Aorta (tissue), 5 donors: ENCODE measurements around the gene TUT4. TPM values are rescaled to one million over a fixed set of nuclear protein-coding genes. Genes with fewer than 3 reads are reported as not detected.
A peak's percentile ranks its signal among the peaks of the same experiment; 100 is the strongest.

ENCODE experiments used
- ATAC-seq: fragments of 200-7000 bp; cut with Tn5 transposase; one replicate; pipeline ENCODE4 v1.9.1; 2022; ENCODE audit warnings: moderate library complexity; ENCODE audit not compliant: low FRiP score
- DNase-seq, 2 donors: peaks; one replicate each; pipeline ENCODE4 v3.0.0-alpha.2; 2020
- H3K27ac ChIP-seq, 2 donors: one replicate each; pipeline ENCODE4 v1.5.1; 2013; ENCODE audit warnings: low read length in 2 of 2, mild to moderate bottlenecking in 2 of 2, moderate library complexity in 2 of 2, control low read depth in 1 of 2, inconsistent platforms in 1 of 2, low read depth in 1 of 2
- H3K27me3 ChIP-seq, 2 donors: one replicate each; pipeline ENCODE4 v1.6.1; 2013; ENCODE audit warnings: control low read depth in 1 of 2, low read length in 1 of 2, mild to moderate bottlenecking in 1 of 2, moderate library complexity in 1 of 2; ENCODE audit not compliant: insufficient read depth in 2 of 2, control insufficient read depth in 1 of 2
- H3K36me3 ChIP-seq, 2 donors: one replicate each; pipeline ENCODE4 v1.6.1; 2013; ENCODE audit warnings: control low read depth in 1 of 2, low read length in 1 of 2, mild to moderate bottlenecking in 1 of 2; ENCODE audit not compliant: insufficient read depth in 2 of 2, control insufficient read depth in 1 of 2
- H3K4me1 ChIP-seq, 2 donors: one replicate each; pipeline ENCODE4 v1.6.1; 2013; ENCODE audit warnings: low read length in 2 of 2, control low read depth in 1 of 2, mild to moderate bottlenecking in 1 of 2, moderate library complexity in 1 of 2; ENCODE audit not compliant: insufficient read depth in 2 of 2, control insufficient read depth in 1 of 2
- H3K4me3 ChIP-seq, 2 donors: one replicate each; pipeline ENCODE4 v1.5.1; 2013; ENCODE audit warnings: low read length in 2 of 2, control low read depth in 1 of 2, mild to moderate bottlenecking in 1 of 2
- H3K9me3 ChIP-seq: one replicate; pipeline ENCODE4 v1.6.1; 2013; ENCODE audit warnings: mild to moderate bottlenecking, low read length; ENCODE audit not compliant: control insufficient read depth
- WGBS, 2 donors: extraction: QIAGEN DNeasy Blood & Tissue Kit; methylation state at CpG; one replicate each; pipeline ENCODE4 v1.1.7; 2013; 5-methylcytosine and 5-hydroxymethylcytosine counted together
- intact Hi-C, 2 donors: fragments of 100-400 bp; cut with DNase I; formaldehyde crosslinking; loops; one replicate each; pipeline versions ENCODE4 v1.14.2 to v1.15.0; 2022
- polyA plus RNA-seq, 2 donors: library from polyadenylated mRNA; stranded (reverse); fragments of 200-250 nt; gene quantifications; one replicate each; pipeline ENCODE4 v1.2.3, GENCODE V29; 2013
- total RNA-seq, 2 donors: library from RNA; stranded (reverse); fragmentation: NEBNext Ultra II Directional; extraction: Animal tissue kit (Norgen Biotek cat#: 25700); gene quantifications; one replicate each; pipeline ENCODE4 v1.2.1, GENCODE V29; 2021
- donor health status: healthy with polysubstance abuse.
- donor health status: Bipolar disorder and iron deficiency.
- donor health status: DM: no; HTN: no; CAD: no.
- donor health status: DM: no; HTN: no; CAD: no.
- donor health status: DM: yes; HTN: yes; CAD: no.

TUT4 gene
- total and polyA plus RNA-seq, 4 donors, result 6.3 to 71.5 (median 35.3) TPM

DNA sequence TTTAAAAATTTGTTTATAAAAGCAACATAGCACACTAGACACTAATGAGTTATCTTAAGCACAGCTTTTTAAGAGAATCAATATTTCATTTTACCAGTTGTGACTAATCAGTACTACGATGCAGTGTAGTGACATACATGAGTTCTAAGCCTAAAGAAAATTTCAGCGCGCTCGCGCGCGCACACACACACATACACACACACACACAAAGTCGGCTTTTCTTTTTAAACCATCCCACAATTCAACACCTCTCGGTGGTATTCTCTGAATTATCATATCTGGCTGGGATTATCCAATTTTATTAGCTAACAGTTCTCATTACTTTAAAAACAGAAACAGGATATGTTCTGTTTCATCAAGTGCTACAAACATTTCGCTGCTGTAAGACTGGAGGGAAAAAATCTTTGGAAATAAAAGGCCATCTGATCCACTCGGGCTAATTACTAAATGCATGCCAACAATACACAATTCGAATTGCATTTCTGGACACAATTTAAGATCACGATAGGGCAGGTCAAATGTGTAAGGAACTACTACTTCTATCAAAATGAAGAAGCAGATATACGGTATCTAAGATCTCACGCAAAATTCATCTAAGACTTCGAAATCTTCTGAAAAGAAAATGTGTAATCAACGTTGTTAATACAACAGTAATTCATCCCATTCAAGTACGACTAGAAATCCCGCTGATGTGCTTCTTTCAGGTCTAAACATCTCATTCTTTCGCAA, 1.2 kb downstream of the TUT4 start:
- Histone ChIP-seq H3K27ac (no peak overlapping the region), H3K9me3 (no peaks in the 10 kb centered on the region), H3K4me1 (peaks cover 0 to 1% of the 10 kb centered on the region in 2 donors), H3K4me3 (peak overlapping the region; percentile 74 to 95), H3K27me3 (no peaks in the 10 kb centered on the region), H3K36me3 (no peaks in the 10 kb centered on the region)
- ATAC-seq, result no peak
- 16 to 23% methylated on average over 20 of the region's 20 CpGs for WGBS, 2 donors
- intact Hi-C loops, result loop anchor here in 1 of 2 donors (10.0 kb wide), 1 partner anchor 143 kb away; the partner anchor contains the start of gene COA7
- DNase-seq, result no peak

DNA sequence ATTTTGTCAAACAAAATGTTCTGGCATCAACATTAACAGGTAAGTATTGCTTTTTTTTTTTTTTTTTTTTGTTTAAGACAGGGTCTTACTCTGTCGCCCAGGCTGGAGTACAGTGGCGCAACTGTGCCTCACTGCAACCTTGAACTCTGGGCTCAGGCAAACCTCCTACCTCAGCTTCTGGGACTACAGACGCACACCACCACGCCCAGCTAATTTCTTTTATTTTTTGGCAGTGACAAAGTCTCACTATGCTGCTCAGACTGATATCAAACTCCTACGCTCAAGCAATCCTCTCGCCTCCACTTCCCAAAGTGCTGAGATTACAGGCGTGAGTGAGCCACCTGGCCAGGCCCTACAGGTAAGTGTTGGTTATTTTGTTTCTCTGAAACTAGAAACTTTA, 2.4 kb downstream of the TUT4 start:
- Histone ChIP-seq H3K27me3 (no peaks in the 10 kb centered on the region), H3K9me3 (no peaks in the 10 kb centered on the region), H3K4me3 (no peak overlapping the region), H3K36me3 (no peaks in the 10 kb centered on the region), H3K4me1 (peaks cover 0 to 1% of the 10 kb centered on the region in 2 donors), H3K27ac (no peak overlapping the region)
- ATAC-seq, result no peak
- WGBS, 2 donors, result 85 to 90% methylated on average over 7 of the region's 7 CpGs
- no peak for DNase-seq
- intact Hi-C loops, result loop anchor here in 1 of 2 donors (10.0 kb wide), 1 partner anchor 144 kb away; the partner anchor contains the start of gene COA7

DNA sequence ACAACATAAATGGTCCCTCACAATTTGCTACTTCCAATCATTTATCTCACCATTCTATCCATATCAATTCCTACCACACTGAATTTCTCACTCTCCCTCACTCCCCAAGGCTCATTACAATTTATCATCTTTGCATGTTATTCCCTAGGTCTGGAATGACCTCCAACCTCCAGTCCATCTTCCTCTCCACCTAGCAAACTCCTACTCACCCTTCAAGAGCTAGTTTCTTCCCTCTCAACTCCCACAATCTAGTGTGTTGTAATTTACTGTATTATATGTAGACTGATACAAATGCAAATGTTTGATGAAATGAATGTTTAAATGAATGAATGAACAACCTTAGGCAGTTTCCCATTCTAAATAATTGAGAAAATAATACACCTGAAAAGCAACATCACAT, 3.6 kb downstream of the TUT4 start:
- no peaks in the 10 kb centered on the region for H3K9me3 ChIP-seq
- peaks cover 0 to 1% of the 10 kb centered on the region in 2 donors for H3K4me1 ChIP-seq
- intact Hi-C loops, result no loop called here

DNA sequence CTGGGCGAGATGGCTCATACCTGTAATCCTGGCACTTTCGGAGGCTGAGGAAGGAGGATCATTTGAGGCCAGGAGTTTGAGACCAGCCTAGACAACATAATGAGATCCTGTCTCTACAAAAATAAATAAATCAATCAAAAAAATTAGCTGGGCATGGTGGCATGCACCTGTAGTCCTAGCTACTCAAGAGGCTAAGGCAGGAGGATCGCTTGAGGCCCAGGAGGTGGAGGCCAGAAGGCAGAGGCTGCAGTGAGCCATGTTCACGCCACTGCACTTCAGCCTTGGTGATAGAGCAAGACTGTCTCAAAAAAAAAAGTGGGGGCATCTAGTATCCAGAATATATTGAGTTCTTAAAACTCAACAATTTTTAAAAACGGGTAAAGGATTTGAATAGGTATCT, 6.0 kb downstream of the TUT4 start:
- Histone ChIP-seq H3K4me1 (peaks cover 0 to 1% of the 10 kb centered on the region in 2 donors), H3K36me3 (no peaks in the 10 kb centered on the region), H3K27me3 (no peaks in the 10 kb centered on the region), H3K9me3 (no peaks in the 10 kb centered on the region), H3K27ac (no peak overlapping the region), H3K4me3 (no peak overlapping the region)
- intact Hi-C loops, result no loop called here
- 93 to 97% methylated on average over 5 of the region's 5 CpGs for WGBS, 2 donors
- no peak for DNase-seq
- no peak for ATAC-seq

More for the DNA sequence above, 3.6 kb downstream of the TUT4 start:
- ATAC-seq, result no peak
- Histone ChIP-seq H3K27ac (no peak overlapping the region), H3K36me3 (no peaks in the 10 kb centered on the region), H3K27me3 (no peaks in the 10 kb centered on the region), H3K4me3 (no peak overlapping the region)
- no peak for DNase-seq

DNA sequence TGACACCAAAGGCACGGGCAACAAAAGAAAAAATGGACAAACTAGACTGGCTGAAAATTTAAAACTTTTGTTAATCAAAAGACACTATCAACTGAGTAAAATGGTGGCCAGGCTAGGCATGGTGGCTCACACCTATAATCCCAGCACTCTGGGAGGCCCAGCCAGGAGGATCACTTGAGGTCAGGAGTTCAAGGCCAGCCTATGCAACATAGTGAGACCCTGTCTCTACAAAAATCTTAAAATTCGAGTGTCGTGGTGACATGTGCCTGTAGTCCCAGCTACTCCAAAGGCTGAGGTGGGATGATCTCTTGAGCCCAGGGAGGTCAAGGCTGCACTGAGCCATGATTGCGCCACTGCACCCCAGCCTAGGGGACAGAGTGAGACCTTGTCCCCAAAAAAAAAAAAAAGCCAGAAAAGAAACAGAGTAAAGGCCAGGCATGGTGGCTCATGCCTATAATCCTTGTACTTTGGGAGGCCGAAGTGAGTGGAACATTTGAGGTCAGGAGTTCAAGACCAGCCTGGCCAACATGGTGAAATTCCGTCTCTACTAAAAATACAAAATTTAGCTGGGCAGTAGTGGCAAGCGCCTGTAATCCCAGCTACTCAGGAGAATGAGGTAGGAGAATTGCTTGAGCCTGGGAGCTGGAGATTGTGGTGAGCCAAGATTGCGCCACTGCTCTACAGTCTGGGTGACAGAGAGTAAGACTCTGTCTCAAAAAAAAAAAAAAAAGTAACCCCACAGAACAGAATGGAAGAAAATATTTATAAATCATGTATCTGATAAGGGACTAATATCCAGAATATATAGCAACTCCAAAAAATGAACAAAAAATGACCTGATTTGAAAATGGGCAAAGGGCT, 8.0 kb downstream of the TUT4 start:
- Histone ChIP-seq H3K36me3 (no peaks in the 10 kb centered on the region), H3K4me1 (peaks cover 0 to 1% of the 10 kb centered on the region in 2 donors), H3K4me3 (no peak overlapping the region), H3K27me3 (no peaks in the 10 kb centered on the region), H3K9me3 (no peaks in the 10 kb centered on the region), H3K27ac (no peak overlapping the region)
- DNase-seq, result no peak
- WGBS, 2 donors, result 97 to 98% methylated on average over 8 of the region's 8 CpGs
- ATAC-seq, result no peak
- intact Hi-C loops, result no loop called here

DNA sequence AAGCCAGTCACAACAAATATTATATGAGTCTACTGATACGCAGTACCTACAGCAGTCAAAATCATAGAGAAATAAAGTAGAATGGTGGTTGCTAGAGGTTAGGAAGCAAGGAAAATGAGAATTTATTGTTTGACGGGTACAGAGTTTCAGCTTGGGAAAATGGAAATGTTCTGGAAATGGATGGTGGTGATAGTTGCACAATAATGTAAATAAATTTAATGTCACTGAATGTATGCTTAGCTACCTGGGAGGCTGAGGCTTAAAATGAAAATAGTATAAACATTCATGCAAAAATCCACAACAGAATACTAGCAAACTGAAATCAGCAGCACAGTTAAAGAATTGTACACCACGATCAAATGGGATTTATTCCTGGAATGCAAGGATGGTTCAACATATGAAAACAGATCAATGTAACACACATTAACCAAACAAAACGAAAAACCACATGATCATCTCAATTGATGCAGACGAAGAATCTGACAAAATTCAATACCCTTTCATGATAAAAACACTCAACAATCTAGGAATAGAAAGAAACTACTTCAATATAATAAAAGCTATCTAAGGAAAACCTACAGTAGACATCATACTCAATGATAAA, 10.7 kb downstream of the TUT4 start:
- ATAC-seq (no peak), DNase-seq (no peak)
- intact Hi-C loops, result no loop called here
- no peaks in the 10 kb centered on the region for H3K27me3 ChIP-seq
- no peaks in the 10 kb centered on the region for H3K9me3 ChIP-seq
- no peaks in the 10 kb centered on the region for H3K4me1 ChIP-seq
- H3K27ac ChIP-seq, result no peak overlapping the region
- WGBS, 2 donors, result 95 to 97% methylated on average over 5 of the region's 5 CpGs
- no peaks in the 10 kb centered on the region for H3K36me3 ChIP-seq
- H3K4me3 ChIP-seq, result no peak overlapping the region

DNA sequence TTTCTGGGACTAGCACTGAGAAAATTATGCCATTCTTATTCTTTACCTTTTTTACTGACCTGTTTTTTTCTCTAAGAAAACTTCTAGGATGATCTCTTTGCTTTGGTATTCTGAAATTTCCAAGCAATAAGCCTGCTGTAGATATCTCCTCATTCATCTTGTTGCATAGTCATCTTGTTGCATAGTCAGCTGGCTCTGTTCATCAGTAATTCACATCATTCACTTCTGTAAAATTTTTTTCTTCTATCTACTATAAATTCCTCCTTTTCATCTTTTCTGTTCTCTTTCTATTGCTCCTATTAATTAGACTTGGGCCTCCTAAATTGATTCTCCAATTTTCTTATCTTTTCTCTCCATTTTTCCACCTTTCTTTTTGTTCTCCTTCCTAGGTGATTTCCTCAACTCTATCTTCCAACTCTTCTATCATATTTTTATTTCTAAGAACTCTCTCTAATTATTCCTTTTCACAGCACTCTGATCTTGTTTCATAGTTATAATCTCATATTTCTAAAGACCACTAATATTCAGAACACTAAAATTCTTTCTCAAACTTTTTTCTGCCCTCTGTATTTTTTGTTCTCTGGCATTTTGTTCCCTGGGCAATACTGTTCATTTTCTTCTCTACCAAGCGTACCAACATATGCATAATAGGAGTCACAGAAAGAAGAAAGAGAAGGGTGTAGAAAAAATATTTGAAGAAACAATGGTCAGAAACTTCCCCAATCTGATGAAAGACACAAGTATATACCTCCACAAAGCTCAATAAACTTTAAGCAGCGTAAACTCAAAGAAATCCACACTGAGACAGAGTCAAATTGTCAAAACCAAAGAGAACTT, 17.7 kb downstream of the TUT4 start:
- DNase-seq (no peak), ATAC-seq (no peak)
- no peak overlapping the region for H3K4me3 ChIP-seq
- H3K9me3 ChIP-seq, result no peaks in the 10 kb centered on the region
- H3K36me3 ChIP-seq, result no peaks in the 10 kb centered on the region
- no peaks in the 10 kb centered on the region for H3K27me3 ChIP-seq
- H3K27ac ChIP-seq, result no peak overlapping the region
- intact Hi-C loops, result no loop called here
- WGBS, 2 donors, result 95 to 96% methylated on average over 2 of the region's 2 CpGs
- no peaks in the 10 kb centered on the region for H3K4me1 ChIP-seq

DNA sequence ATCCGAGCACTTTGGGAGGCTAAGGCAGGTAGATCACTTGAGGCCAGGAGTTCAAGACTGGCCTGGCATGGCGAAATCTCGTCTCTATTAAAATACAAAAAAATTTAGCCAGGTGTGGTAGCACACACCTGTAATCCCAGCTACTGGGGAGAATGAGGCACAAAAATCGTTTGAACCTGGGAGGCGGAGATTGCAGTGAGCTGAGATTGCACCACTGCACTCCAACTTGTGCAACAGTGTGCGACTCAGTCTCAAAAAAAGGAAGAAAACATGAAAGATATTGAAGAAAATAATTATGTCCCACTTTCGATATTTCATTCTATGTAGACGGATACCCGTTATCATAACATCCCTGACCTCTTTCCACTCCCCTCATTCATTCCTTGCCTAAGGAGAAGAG, 19.2 kb downstream of the TUT4 start:
- H3K4me1 ChIP-seq, result no peaks in the 10 kb centered on the region
- ATAC-seq (no peak), DNase-seq (no peak)
- no peaks in the 10 kb centered on the region for H3K36me3 ChIP-seq
- intact Hi-C loops, result no loop called here
- H3K9me3 ChIP-seq, result no peaks in the 10 kb centered on the region
- 94 to 95% methylated on average over 9 of the region's 9 CpGs for WGBS, 2 donors
- no peak overlapping the region for H3K4me3 ChIP-seq
- H3K27me3 ChIP-seq, result no peaks in the 10 kb centered on the region
- no peak overlapping the region for H3K27ac ChIP-seq
